ENCODE results near the gene USP22. TPM values are rescaled to one million over a fixed set of nuclear protein-coding genes. Genes with fewer than 3 reads are reported as not detected.
A peak's percentile ranks its signal among the peaks of the same experiment; 100 is the strongest.

USP22 gene
- total and polyA plus RNA-seq, 10 of the 15 experiments (the other 5 are each of a cell fraction or from before 2014, with no cell fraction given), result 10.8 to 218 (median 98.8) TPM

- TF ChIP-seq ATF2 (IDR thresholded peaks at IDR 0.05; ENCODE audit: low read length) (no peak), MXI1 (IDR thresholded peaks at IDR 0.05; ENCODE audit: low read depth, low read length) (peak; percentile 73), PAX5 (IDR thresholded peaks at IDR 0.05; ENCODE audit: borderline replicate concordance, low read depth, low read length) (no peak), SMARCA5 (IDR thresholded peaks at IDR 0.05) (0 out of 2 replicates have a peak, but pooled peaks have one; percentile 38), CTCF (IDR thresholded peaks at IDR 0.05 in 2 of 3, conservative IDR thresholded peaks at IDR 0.05 in 1 of 3; ENCODE audit: control insufficient read depth in 2 of 3, extremely low read depth in 1 of 3, insufficient read depth in 1 of 3, low read depth in 3 of 3, low read length in 3 of 3) (peak; percentile 63 to 74 (median 69)), POLR2AphosphoS5 (IDR thresholded peaks at IDR 0.05; ENCODE audit: low read length) (peak; percentile 74), IKZF2 (IDR thresholded peaks at IDR 0.05) (0 out of 4 replicates have a peak, but pooled peaks of 1 of the 2 experiments have one; percentile 11), SMAD1 (IDR thresholded peaks at IDR 0.05; ENCODE audit: low read depth, partially characterized antibody) (peak; percentile 98), SMC3 (IDR thresholded peaks at IDR 0.05; ENCODE audit: borderline replicate concordance, low read length) (peak; percentile 53; the same call in 1 of the 2 replicates), ZNF592 (IDR thresholded peaks at IDR 0.05) (peak; percentile 34; the same call in 1 of the 2 replicates), DPF2 (IDR thresholded peaks at IDR 0.05) (no peak), SKIL (IDR thresholded peaks at IDR 0.05; ENCODE audit: low read depth, poor library complexity, severe bottlenecking) (peak; percentile 65), CREB1 (IDR thresholded peaks at IDR 0.05; ENCODE audit: low read depth) (no peak)
These were observed 2.8 kb downstream of the USP22 start (continued) for GRCh38 chr17:21039839-21040575.
